ENCODE data around the gene TMEM184C. TPM values are rescaled to one million over a fixed set of nuclear protein-coding genes. Genes with fewer than 3 reads are reported as not detected.

TMEM184C gene
- total RNA-seq, 1 experiment from 2014 or later: 24.6 TPM

GRCh38 chr4:147658501-147658900, 41.3 kb downstream of the TMEM184C start:
- ChIA-PET CTCF (no interaction called here), RAD21 (ENCODE audit: low non-redundant PET in 1 of 2, low total read pairs in 2 of 2, uncharacterized antibody in 2 of 2, unreplicated experiment in 2 of 2) (no interaction called here), POLR2A (no interaction called here)
- no TSS peak for BruUV-seq (replicated peaks)
- Histone ChIP-seq H4K20me1 (ENCODE audit: insufficient read depth) (no peaks in the 10 kb centered on the region), H3K4me3 (replicated peaks in 1 of 2; ENCODE audit: low read depth in 1 of 2, low read length in 2 of 2) (no peak overlapping the region), H2AFZ (ENCODE audit: low read depth, low read length, poor library complexity, severe bottlenecking) (no peak overlapping the region), H3K27me3 (ENCODE audit: insufficient read depth, low read length) (no peaks in the 10 kb centered on the region), H3K9me3 (ENCODE audit: control insufficient read depth in 1 of 2, insufficient read depth in 1 of 2, low read depth in 1 of 2, low read length in 2 of 2) (no peaks in the 10 kb centered on the region), H3K79me2 (ENCODE audit: insufficient read depth, low read length) (peaks cover 3% of the 10 kb centered on the region; the same call in 1 of the 2 replicates), H3K27ac (ENCODE audit: low read depth, low read length) (no peak overlapping the region), H3K4me1 (ENCODE audit: control insufficient read depth in 1 of 2, insufficient read depth in 2 of 2, low read length in 2 of 2) (no peaks in the 10 kb centered on the region), H3K9ac (ENCODE audit: low read length) (no peak overlapping the region), H3K4me2 (ENCODE audit: low read length) (no peak overlapping the region), H3K9me2 (ENCODE audit: insufficient read depth) (no peaks in the 10 kb centered on the region), H3K36me3 (ENCODE audit: control insufficient read depth in 1 of 2, insufficient read depth in 2 of 2, low read length in 2 of 2) (peaks cover 8 to 9% of the 10 kb centered on the region in 2 experiments; a peak in 3 of 4 replicates)
- no peak for TF ChIP-seq TCF7L2 (IDR thresholded peaks at IDR 0.05; ENCODE audit: borderline replicate concordance, extremely low read depth, insufficient read depth, insufficient read length)
- no peak for TF ChIP-seq FOSL1 (IDR thresholded peaks at IDR 0.05; ENCODE audit: low read depth)
- TF ChIP-seq JUND (IDR thresholded peaks at IDR 0.05): no peak
- no peak for TF ChIP-seq CTCF (IDR thresholded peaks at IDR 0.05 in 2 of 3, conservative IDR thresholded peaks at IDR 0.05 in 1 of 3; ENCODE audit: borderline replicate concordance in 1 of 3, insufficient read depth in 1 of 3, low read depth in 2 of 3, low read length in 2 of 3)
- no peak for TF ChIP-seq EZH2phosphoT487 (IDR thresholded peaks at IDR 0.05; ENCODE audit: borderline replicate concordance)
- no peak for TF ChIP-seq SRF (IDR thresholded peaks at IDR 0.05; ENCODE audit: low read depth)
- TF ChIP-seq, protein P1, sequence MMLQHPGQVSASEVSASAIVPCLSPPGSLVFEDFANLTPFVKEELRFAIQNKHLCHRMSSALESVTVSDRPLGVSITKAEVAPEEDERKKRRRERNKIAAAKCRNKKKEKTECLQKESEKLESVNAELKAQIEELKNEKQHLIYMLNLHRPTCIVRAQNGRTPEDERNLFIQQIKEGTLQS (IDR thresholded peaks at IDR 0.05): no peak
- no peak for TF ChIP-seq SP1 (IDR thresholded peaks at IDR 0.05; ENCODE audit: low read depth)
- TF ChIP-seq ZFX (IDR thresholded peaks at IDR 0.05): no peak
- no peak for TF ChIP-seq YY1 (IDR thresholded peaks at IDR 0.05; ENCODE audit: extremely low read depth, insufficient replicate concordance, low read depth, low read length)
- TF ChIP-seq POLR2A (IDR thresholded peaks at IDR 0.05; ENCODE audit: borderline replicate concordance, extremely low read depth, insufficient read depth, insufficient read length): no peak
- intact Hi-C loops (cut with micrococcal nuclease): no loop called here
- DNase-seq (ENCODE audit: low read depth, low spot score) (no peak), ATAC-seq (no peak)
